ENCODE measurements around the gene P4HB. TPM values are rescaled to one million over a fixed set of nuclear protein-coding genes. Genes with fewer than 3 reads are reported as not detected.

P4HB gene
- total and polyA plus RNA-seq, 8 donors, result 485 to 935 (median 547) TPM

DNA sequence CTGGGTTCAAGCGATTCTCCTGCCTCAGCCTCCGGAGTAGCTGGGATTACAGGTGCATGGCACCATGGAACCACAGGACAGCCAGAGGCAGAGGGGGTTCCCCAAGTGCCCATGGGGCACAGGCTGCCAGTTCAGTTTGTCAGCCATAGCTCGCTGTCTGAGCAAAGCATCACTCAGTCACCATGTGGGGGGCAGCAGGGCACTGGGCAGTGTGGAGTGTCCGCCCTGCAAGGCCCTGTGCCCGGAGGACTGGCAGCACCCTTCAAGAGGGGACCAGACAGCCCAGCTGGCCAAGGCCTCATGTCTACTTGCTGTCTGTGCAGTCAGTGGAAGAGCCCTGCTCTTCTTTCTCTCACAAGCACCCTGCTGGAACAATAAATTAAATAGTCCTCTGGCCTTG, 24.6 kb upstream of the P4HB start:
- Histone ChIP-seq H3K36me3 (peaks cover 0 to 93% of the 10 kb centered on the region in 2 donors), H3K9me3 (no peaks in the 10 kb centered on the region), H3K27me3 (no peaks in the 10 kb centered on the region), H3K4me3 (no peak overlapping the region), H3K27ac (no peak overlapping the region), H3K4me1 (peaks cover 3 to 9% of the 10 kb centered on the region in 2 donors)
- TF ChIP-seq, protein P1, sequence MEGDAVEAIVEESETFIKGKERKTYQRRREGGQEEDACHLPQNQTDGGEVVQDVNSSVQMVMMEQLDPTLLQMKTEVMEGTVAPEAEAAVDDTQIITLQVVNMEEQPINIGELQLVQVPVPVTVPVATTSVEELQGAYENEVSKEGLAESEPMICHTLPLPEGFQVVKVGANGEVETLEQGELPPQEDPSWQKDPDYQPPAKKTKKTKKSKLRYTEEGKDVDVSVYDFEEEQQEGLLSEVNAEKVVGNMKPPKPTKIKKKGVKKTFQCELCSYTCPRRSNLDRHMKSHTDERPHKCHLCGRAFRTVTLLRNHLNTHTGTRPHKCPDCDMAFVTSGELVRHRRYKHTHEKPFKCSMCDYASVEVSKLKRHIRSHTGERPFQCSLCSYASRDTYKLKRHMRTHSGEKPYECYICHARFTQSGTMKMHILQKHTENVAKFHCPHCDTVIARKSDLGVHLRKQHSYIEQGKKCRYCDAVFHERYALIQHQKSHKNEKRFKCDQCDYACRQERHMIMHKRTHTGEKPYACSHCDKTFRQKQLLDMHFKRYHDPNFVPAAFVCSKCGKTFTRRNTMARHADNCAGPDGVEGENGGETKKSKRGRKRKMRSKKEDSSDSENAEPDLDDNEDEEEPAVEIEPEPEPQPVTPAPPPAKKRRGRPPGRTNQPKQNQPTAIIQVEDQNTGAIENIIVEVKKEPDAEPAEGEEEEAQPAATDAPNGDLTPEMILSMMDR (IDR thresholded peaks at IDR 0.05), result no peak
- no peak for DNase-seq
- intact Hi-C loops (cut with DNase I), result no loop called here
- no peak for ATAC-seq

DNA sequence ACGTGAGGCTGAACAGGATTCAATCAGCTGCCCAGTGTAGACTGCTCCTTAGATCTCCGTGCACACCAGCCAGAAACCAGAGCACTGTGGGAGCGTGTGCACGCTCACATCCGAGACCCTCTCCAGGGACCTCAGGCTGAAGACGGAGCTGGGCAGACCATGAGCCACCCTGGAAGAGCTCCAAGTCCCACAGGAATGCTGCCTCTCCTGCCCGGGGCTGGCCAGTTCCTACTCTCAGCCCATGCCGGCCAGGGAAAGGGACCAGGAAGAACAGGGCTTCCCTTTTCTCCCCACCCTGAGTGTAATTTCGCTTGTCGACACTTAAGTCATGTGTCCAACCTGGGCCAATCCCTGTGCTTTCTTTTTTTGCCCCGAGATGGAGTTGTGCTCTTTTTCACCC, 24.2 kb upstream of the P4HB start:
- no peak for DNase-seq
- intact Hi-C loops (cut with DNase I), result no loop called here
- peaks cover 0 to 4% of the 10 kb centered on the region in 2 donors for H3K4me1 ChIP-seq
- no peak for ATAC-seq
- no peak overlapping the region for H3K4me3 ChIP-seq
- TF ChIP-seq, protein P1 (IDR thresholded peaks at IDR 0.05), result no peak
- H3K9me3 ChIP-seq, result no peaks in the 10 kb centered on the region
- no peak overlapping the region for H3K27ac ChIP-seq
- H3K27me3 ChIP-seq, result no peaks in the 10 kb centered on the region
- peaks cover 0 to 93% of the 10 kb centered on the region in 2 donors for H3K36me3 ChIP-seq

DNA sequence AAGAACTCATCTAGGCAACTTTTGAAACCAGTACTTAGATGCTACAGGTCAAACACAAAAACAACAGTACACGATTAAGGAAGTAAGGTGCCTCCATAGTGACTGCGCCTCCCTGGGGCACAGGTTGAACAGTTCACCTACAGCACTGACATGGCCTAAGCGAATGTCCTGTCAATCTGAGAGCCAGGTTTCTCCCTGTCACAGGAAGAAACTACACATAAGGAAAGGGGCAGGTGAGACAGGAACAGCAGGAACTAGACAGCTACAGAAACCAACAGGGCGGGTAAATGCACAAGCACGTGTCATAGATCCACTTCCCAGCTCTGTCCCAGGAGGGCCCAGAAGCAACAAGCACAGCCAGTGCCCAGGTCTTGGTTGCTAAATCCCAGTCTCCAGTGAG, 18.8 kb upstream of the P4HB start:
- intact Hi-C loops (cut with DNase I), result no loop called here
- Histone ChIP-seq H3K27me3 (no peaks in the 10 kb centered on the region), H3K27ac (no peak overlapping the region), H3K4me1 (no peaks in the 10 kb centered on the region), H3K4me3 (no peak overlapping the region), H3K9me3 (no peaks in the 10 kb centered on the region), H3K36me3 (peaks cover 0 to 59% of the 10 kb centered on the region in 2 donors)
- TF ChIP-seq, protein P1 (IDR thresholded peaks at IDR 0.05), result no peak
- ATAC-seq, result no peak
- no peak for DNase-seq

DNA sequence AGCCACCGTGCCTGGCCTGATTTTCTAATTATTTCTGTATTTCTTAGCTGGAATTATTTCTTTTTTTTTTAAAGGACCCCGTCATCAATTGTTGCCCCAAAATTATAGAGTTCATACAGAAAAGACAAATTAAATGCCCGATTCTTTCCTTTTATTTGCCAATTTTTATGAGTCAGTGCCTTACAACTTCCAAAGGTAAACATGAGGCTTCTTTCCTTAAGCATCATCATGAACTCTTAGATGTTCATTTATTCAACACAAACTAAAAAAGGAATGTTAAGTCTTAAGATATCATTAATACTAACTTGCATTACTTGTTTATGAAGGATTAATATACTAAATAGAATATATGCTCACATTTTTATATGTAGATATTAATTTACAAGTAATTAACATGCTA, 18.0 kb upstream of the P4HB start:
- intact Hi-C loops (cut with DNase I), result no loop called here

DNA sequence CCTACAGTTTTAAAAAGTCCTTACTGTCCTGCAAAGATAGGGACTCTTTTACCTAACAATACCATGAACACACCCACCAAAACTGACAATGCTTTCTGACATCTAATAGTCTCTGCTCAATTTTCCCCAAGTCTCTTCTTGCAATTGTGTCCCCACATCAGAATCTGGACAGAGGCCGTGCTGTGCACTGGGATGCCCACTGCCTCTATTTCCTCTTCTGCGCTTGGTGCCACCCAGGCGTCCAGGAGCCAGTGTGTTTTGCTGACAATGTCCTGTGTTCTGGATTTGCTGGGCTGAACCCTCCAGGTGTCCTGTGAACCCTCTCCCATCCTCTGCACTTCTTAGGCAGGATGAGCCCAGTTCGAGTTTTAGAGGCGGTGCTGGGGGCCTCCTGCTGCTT, 17.2 kb upstream of the P4HB start:
- Histone ChIP-seq H3K27me3 (no peaks in the 10 kb centered on the region), H3K36me3 (peaks cover 0 to 43% of the 10 kb centered on the region in 2 donors), H3K27ac (no peak overlapping the region), H3K4me3 (no peak overlapping the region), H3K9me3 (no peaks in the 10 kb centered on the region), H3K4me1 (peaks cover 0 to 4% of the 10 kb centered on the region in 2 donors)
- ATAC-seq (no peak), DNase-seq (no peak)
- intact Hi-C loops (cut with DNase I), result no loop called here
- TF ChIP-seq, protein P1 (IDR thresholded peaks at IDR 0.05), result no peak

More for the DNA sequence above, 18.0 kb upstream of the P4HB start:
- no peaks in the 10 kb centered on the region for H3K27me3 ChIP-seq
- TF ChIP-seq, protein P1 (IDR thresholded peaks at IDR 0.05), result no peak
- no peak overlapping the region for H3K4me3 ChIP-seq
- H3K4me1 ChIP-seq, result no peaks in the 10 kb centered on the region
- H3K36me3 ChIP-seq, result peaks cover 0 to 50% of the 10 kb centered on the region in 2 donors
- no peak for ATAC-seq
- H3K9me3 ChIP-seq, result no peaks in the 10 kb centered on the region
- DNase-seq, result no peak
- H3K27ac ChIP-seq, result no peak overlapping the region
